OCI-LY7 (cell line): ENCODE measurements around the gene CDX1. TPM values are rescaled to one million over a fixed set of nuclear protein-coding genes. Genes with fewer than 3 reads are reported as not detected.

Experiments used
- BruUV-seq: library from RNA; stranded (reverse); fragments of 400-500 nt; replicated peaks from 2 replicates; lab custom pipeline; 2021; lab: Mats Ljungman, UMichigan
- CTCF ChIA-PET: fragments of 300-600 bp; sonication (Branson Sonifier 250); formaldehyde crosslinking; loops from one replicate; lab custom pipeline; 2022; ENCODE audit warnings: antibody characterized with exemption; ENCODE audit not compliant: unreplicated experiment; lab: Charles Lee
- POLR2A ChIA-PET: fragments of 300-600 bp; sonication (Branson Sonifier 250); formaldehyde crosslinking; loops from one replicate; lab custom pipeline; 2022; ENCODE audit warnings: antibody characterized with exemption; lab: Charles Lee
- DNase-seq: peaks from one replicate; pipeline ENCODE4 v3.0.0-alpha.2; 2015; ENCODE audit warnings: low spot score
- H2AFZ ChIP-seq: fragments of 200-600 bp; sonication (generic), shearing (Covaris generic); 2 replicates; pipeline ENCODE4 v1.6.1; 2014; ENCODE audit warnings: mild to moderate bottlenecking, antibody characterized with exemption, low read length, moderate library complexity
- H3K27ac ChIP-seq: fragments of 200-600 bp; sonication (generic); 2 replicates; pipeline ENCODE4 v1.5.1; 2014; ENCODE audit warnings: mixed run types, low read depth, mild to moderate bottlenecking, moderate library complexity, low read length, inconsistent platforms; ENCODE audit not compliant: poor library complexity, severe bottlenecking
- H3K36me3 ChIP-seq: fragments of 200-600 bp; sonication (generic); 2 replicates; pipeline ENCODE4 v1.6.1; 2014; ENCODE audit warnings: mild to moderate bottlenecking, antibody characterized with exemption, low read length, moderate library complexity, mixed read lengths; ENCODE audit not compliant: insufficient read depth
- H3K4me1 ChIP-seq: fragments of 200-600 bp; sonication (generic); 2 replicates; pipeline ENCODE4 v1.5.1; 2014; ENCODE audit warnings: mild to moderate bottlenecking, low read length; ENCODE audit not compliant: insufficient read depth, poor library complexity, severe bottlenecking
- H3K4me2 ChIP-seq: fragments of 200-600 bp; sonication (generic); 2 replicates; pipeline ENCODE4 v1.6.1; 2014; ENCODE audit warnings: mild to moderate bottlenecking, low read length
- H3K4me3 ChIP-seq: fragments of 200-600 bp; sonication (generic); 2 replicates; pipeline ENCODE4 v1.5.1; 2014; ENCODE audit warnings: mild to moderate bottlenecking, low read depth, low read length; ENCODE audit not compliant: poor library complexity, severe bottlenecking
- H3K79me2 ChIP-seq: fragments of 200-600 bp; sonication (generic); 2 replicates; pipeline ENCODE4 v1.6.1; 2016; ENCODE audit warnings: low read depth, mild to moderate bottlenecking, low read length, moderate library complexity, mixed read lengths; ENCODE audit not compliant: insufficient read depth
- H3K9me2 ChIP-seq: fragments of 200-600 bp; sonication (generic); 2 replicates; pipeline ENCODE4 v1.6.1; 2016; ENCODE audit warnings: mild to moderate bottlenecking, low read length, mixed read lengths; ENCODE audit not compliant: insufficient read depth
- H3K9me3 ChIP-seq: fragments of 200-600 bp; sonication (generic); 2 replicates; pipeline ENCODE4 v1.6.1; 2014; ENCODE audit warnings: mild to moderate bottlenecking, mixed run types, low read length, mixed read lengths
- H4K20me1 ChIP-seq: fragments of 200-600 bp; sonication (generic); 2 replicates; pipeline ENCODE4 v1.6.1; 2014; ENCODE audit warnings: mild to moderate bottlenecking, antibody characterized with exemption, low read length, moderate library complexity, mixed read lengths; ENCODE audit not compliant: insufficient read depth
- CTCF ChIP-seq: fragments of 200-600 bp; sonication (generic); conservative IDR thresholded peaks from 2 replicates; pipeline ENCODE4 v1.5.1; 2014; ENCODE audit warnings: mild to moderate bottlenecking, antibody characterized with exemption, low read length, moderate library complexity, mixed read lengths
- EZH2phosphoT487 ChIP-seq: fragments of 200-600 bp; sonication (generic); IDR thresholded peaks from 2 replicates; pipeline ENCODE4 v1.6.1; 2018; ENCODE audit warnings: low read depth, borderline replicate concordance, mild to moderate bottlenecking, mixed run types, antibody characterized with exemption, low read length, moderate library complexity, mixed read lengths
- intact Hi-C: fragments of 100-400 bp; cut with micrococcal nuclease; formaldehyde crosslinking; loops from one replicate; pipeline ENCODE4 v1.10.0; 2022; ENCODE audit not compliant: unreplicated experiment
- total RNA-seq, 2 experiments: library from RNA; depleted of rRNA in 1 of 2; stranded (reverse); fragments of >200 nt in 1 of 2; shearing (Covaris generic) in 1 of 2; gene quantifications; 2 replicates each; pipeline ENCODE4 v1.2.3, GENCODE V29; 2014 to 2022

Gene CDX1
- total RNA-seq, 2 experiments from 2014 or later, result not detected

GRCh38 chr5:150164211-150164980 lies 2.2 kb upstream of the CDX1 start:
- DNase-seq, result no peak
- Histone ChIP-seq H3K9me3 (no peaks in the 10 kb centered on the region), H3K27ac (no peak overlapping the region), H3K36me3 (no peaks in the 10 kb centered on the region), H3K4me3 (no peak overlapping the region), H3K4me1 (peaks cover 13% of the 10 kb centered on the region), H2AFZ (no peak overlapping the region), H3K4me2 (no peak overlapping the region), H3K79me2 (no peaks in the 10 kb centered on the region), H4K20me1 (no peaks in the 10 kb centered on the region), H3K9me2 (no peaks in the 10 kb centered on the region)
- no TSS peak for BruUV-seq
- TF ChIP-seq CTCF (no peak), EZH2phosphoT487 (no peak)
- POLR2A ChIA-PET, result no interaction called here
- intact Hi-C loops, result no loop called here
- CTCF ChIA-PET, result no interaction called here

- Histone ChIP-seq H3K4me1 (no peaks in the 10 kb centered on the region), H3K27ac (no peak overlapping the region), H2AFZ (no peak overlapping the region), H3K9me2 (no peaks in the 10 kb centered on the region), H3K36me3 (no peaks in the 10 kb centered on the region), H3K9me3 (no peaks in the 10 kb centered on the region), H3K79me2 (no peaks in the 10 kb centered on the region), H3K4me3 (no peak overlapping the region), H4K20me1 (no peaks in the 10 kb centered on the region), H3K4me2 (no peak overlapping the region)
- no TSS peak for BruUV-seq
- intact Hi-C loops, result no loop called here
- DNase-seq, result no peak
- ChIA-PET POLR2A (no interaction called here), CTCF (interaction anchor here (0.6 kb wide), 1 partner anchor 44 kb away, joined by 4 read pairs; no protein-coding TSS in a partner anchor)
- TF ChIP-seq CTCF (no peak), EZH2phosphoT487 (no peak)
Observed at GRCh38 chr5:150166037-150166649, 435 bp upstream of the CDX1 start.

- ChIA-PET POLR2A (no interaction called here), CTCF (interaction anchor here (0.6 kb wide), 1 partner anchor 57 kb away, joined by 6 read pairs; no protein-coding TSS in a partner anchor)
- Histone ChIP-seq H3K9me3 (no peaks in the 10 kb centered on the region), H3K9me2 (no peaks in the 10 kb centered on the region), H3K4me3 (no peak overlapping the region), H3K4me1 (no peaks in the 10 kb centered on the region), H3K36me3 (no peaks in the 10 kb centered on the region), H3K4me2 (no peak overlapping the region), H3K79me2 (no peaks in the 10 kb centered on the region), H3K27ac (no peak overlapping the region), H2AFZ (no peak overlapping the region), H4K20me1 (no peaks in the 10 kb centered on the region)
- DNase-seq, result no peak
- no TSS peak for BruUV-seq
- intact Hi-C loops, result no loop called here
- TF ChIP-seq CTCF (no peak), EZH2phosphoT487 (no peak)
Observed at GRCh38 chr5:150167512-150167850, 903 bp downstream of the CDX1 start.
